HG03095 (cell line): ENCODE data around the gene LRRC14B.
"Not testable (repeated sequence)": the region's sequence is repeated elsewhere in the genome, so short reads cannot be mapped to it uniquely, and the experiment has no call there.

Experiments used
- ATAC-seq: cut with Tn5 transposase; IDR thresholded peaks from one replicate; pipeline ENCODE4 v1.9.1; 2021; ENCODE audit warnings: moderate library complexity; ENCODE audit not compliant: unreplicated experiment

LRRC14B gene

DNA sequence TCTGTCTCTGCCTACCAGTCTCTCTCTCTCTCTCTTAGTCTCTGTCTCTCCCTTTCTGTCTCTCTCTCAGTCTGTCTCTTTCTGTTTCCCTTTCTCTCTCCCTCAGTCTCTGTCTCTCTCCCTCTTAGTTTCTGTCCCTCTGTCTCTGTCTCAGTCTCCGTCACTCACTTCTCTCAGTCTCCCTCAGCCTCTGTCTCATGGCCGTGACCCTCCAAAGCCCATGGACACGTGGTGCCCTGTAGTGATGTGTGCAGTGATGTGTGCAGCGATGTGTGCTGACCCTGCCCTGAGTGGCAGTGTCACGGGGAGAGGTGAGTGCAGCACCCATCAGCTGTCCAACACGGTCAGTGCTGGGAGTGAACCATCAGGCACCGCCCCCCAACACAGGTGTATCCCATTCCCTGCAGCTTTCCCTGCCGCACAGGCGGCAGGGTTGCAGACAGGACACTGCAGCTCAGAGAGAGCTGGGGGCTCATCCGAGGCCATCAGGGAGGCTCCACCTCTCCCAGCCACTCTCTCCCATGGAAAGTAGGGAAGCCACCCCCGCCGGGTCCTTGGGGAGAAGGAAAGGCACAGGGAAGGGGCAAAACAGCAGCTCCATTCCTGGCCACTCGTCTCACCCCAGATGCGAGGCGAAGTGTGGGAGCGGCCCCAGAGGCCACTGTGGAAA lies 794 bp upstream of the LRRC14B start:
- no peak for ATAC-seq

DNA sequence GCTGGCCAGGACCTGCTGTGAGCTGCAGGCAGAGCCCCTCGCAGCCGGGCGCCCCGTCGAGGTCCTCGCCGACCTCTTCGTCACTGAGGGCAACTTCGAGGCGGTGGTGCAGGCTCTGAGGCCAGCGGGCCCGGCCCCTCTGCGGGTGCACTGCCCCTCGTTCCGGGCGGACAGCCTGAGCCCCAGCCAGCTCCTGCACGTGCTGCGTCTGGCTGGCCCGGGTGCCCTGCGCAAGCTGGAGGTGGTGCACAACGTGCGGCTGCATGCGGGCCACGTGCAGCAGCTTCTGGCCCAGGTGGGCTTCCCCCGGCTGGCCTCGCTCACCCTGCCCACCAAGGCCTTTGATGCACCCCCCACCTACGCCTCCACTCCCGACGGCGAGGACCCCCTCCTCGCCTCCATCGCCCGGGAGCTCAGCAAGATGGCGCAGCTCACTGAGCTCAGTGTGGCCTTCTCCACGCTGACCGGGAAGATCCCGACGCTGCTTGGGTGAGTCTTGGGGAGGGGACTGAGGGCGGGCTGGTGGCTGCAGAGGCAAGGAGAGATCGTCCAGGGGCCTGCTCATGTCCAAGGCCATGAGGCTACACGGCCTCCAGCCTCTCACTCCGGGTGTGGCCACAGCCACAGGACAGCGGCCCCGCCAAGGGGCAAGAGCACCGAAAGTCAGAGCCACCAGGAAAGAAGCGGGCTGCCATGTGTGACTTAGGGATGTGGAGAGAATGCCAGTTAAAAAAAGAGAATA lies 825 bp downstream of the LRRC14B start:
- no peak for ATAC-seq

DNA sequence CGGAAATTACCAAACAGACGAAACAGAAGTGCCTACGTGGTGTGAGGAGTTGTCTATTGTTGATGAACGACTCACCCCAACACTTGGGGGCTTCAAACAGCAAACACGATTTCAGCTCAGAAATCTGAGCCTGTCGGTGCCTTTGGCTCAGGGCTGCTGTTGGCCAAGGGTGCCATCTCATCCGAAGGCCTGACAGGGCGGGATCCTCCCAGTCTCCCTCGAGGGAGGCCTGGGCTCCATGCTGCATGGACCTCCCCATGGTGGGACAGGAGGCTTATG lies 1.3 kb downstream of the LRRC14B start:
- ATAC-seq, result no peak

DNA sequence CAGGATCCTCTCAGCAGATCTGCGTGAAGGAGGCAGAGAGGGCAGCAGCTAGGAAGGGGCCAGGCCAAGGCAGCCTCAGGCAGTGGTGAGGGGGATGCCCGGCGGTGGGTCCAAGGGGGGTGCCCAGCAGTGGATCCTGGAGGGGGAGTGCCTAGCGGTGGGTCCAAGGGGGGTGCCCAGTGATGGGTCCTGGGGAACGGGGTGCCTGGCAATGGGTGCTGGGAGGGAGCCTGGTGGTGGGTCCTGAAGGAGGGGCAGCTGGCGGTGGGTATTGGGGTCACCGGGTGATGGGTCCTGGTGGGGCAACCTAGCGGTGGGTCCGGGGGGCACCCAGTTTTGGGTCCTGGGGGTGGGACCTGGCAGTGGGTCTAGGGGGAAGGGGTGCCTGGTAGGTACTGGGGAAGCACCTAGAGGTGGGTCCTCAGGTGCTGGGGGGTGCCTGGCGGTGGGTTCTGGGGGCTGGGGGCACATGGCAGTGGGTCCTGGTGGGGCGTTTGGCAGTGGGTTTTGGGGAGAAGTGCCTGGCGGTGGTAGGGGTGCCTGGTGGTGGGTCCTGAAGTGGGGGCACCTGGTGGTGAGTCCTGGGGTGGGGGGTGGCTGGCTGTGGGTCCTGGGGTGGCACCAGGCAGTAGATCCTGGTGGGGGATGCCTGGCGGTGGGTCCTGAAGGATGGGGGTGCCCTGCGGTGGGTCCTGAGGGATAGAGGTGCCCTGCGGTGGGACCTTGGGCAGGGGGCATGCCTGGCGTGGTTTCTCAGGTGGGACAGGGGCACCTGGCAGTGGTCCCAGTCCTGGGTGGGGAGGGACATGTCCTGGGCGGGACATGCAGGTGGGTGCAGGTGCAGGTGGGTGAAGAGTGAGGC lies 1.9 kb downstream of the LRRC14B start:
- no peak for ATAC-seq

DNA sequence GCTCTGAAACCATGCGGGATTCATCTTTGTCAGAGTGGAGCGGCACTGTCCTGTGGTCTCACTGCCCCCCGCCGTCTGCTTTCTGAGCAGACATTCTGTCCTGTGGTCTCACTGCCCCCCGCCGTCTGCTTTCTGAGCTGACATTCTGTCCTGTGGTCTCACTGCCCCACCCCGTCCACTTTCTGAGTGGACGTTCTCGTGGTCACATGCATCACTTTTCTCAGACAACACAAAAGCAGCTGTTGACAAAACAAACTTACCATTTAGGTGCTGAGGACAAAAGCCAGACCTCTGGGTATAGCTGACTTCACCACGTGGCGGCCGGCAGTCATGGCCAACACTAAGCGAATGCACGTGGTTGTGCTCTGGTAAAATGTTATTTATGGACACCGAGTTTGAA lies 2.8 kb downstream of the LRRC14B start:
- ATAC-seq, result no peak

DNA sequence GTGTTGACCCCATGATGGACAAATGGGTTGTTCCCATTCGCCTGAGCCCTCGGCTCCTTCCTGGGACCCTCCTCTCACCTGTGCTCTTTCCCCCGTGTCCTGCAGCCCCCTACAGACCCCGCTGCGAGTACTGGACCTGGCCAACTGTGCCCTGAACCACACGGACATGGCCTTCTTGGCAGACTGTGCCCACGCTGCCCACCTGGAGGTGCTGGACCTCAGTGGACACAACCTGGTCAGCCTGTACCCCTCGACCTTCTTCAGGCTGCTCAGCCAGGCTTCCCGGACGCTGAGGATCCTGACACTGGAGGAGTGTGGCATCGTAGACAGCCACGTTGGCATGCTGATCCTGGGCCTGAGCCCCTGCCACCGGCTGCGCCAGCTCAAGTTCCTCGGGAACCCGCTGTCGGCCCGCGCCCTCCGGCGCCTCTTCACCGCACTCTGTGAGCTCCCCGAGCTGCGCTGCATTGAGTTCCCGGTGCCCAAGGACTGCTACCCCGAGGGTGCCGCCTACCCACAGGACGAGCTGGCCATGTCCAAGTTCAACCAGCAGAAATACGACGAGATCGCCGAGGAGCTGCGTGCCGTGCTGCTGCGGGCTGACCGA lies 3.4 kb downstream of the LRRC14B start:
- ATAC-seq, result no peak

DNA sequence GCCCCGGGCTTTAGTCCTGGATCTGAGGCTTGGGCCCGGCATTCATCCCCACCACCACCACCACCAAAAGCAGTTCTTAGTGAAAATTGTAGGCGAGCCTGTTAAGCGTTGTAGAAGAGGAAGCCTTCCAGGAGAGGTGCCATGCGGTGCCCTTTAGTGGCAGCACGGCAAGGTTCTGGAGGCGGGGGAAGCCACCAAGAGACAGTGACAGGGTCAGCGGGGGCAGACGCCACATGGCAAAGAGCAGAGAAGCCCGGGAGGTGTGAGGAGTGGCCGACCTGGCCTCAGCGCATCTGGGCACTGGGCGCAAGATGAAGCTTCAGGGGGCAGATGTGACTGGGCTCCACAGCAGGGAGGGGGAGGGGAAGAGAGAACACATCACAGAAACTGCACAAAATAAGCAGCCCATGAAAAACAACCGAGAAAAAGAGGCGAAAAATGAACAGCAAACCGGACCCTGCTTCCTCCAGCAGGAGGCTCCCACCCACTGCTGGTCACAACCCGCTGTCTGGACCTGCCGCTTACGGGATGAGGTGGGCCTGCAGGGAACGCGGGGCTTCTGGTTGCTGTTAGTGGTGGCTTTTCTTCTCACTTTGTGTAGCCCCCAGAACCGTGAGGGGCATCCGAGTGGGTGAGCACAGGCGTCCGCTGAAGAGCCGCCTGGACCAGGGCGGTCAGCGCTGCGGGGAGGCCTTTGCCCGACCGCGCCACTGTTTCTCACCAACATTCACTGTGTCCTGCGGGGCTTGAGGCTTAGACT lies 4.3 kb downstream of the LRRC14B start:
- no peak for ATAC-seq

DNA sequence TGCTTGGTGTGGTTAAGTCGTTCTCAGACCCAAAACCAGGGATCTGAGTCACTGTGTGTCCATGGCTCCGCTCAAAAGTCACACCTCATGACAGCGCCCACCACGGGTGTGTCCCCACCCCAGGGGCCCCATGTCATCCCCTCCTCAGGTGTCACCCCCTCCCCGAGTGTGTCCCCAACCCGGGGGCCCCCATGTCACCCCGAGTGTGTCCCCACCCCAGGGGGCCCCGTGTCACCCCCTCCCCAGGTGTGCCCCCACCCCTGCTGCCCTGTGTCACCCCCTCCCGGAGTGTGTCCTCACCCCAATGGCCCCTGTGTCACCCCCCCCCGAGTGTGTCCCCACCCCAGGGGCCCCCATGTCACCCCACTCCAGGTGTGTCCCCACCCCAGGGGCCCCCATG lies 5.1 kb downstream of the LRRC14B start:
- ATAC-seq, result no peak

DNA sequence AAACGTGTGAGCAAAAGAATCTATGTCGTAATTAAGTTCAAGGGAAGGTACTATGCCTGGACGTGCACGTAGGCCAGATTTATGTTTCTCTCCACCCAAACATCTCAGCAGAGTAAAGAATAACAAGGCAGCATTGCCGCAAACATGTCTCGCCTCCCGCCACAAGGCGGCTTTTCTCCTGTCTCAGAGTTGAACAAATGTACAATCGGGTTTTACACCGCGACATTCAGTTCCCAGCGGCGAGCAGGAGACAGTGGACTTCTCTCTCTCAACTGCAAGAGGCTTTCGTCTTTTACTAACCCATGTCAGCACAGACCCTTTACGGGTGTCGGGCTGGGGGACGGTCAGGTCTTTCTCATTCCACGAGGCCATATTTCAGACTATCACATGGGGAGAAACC lies 5.7 kb downstream of the LRRC14B start:
- ATAC-seq, result not testable (repeated sequence)

DNA sequence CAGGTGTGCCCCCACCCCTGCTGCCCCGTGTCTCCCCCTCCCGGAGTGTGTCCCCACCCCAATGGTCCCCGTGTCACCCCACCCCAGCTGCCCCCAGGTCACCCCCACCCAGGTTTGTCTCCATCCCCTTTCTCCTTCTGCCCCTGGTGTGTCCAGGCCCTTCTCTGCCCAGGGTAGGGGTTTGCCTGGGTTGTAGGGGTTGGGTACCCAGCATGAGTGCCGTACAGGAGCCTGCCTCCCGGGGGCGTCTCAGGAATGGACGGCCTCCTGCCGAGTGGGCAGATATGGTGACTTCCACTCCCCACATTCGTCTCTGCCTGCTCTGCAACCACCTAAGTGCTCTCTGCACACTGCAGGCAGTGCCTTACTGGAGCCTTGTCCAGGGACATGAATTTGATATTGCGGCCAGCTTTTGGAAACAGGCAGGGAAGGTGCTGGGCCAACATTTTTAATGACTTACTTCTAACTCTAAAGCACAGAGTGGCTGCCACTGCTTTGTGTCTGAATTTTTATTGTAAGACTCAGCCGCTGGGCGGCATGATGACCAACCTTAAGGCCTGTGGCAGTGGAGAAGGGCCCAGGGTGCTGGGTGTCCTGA lies 6.7 kb downstream of the LRRC14B start:
- no peak for ATAC-seq

DNA sequence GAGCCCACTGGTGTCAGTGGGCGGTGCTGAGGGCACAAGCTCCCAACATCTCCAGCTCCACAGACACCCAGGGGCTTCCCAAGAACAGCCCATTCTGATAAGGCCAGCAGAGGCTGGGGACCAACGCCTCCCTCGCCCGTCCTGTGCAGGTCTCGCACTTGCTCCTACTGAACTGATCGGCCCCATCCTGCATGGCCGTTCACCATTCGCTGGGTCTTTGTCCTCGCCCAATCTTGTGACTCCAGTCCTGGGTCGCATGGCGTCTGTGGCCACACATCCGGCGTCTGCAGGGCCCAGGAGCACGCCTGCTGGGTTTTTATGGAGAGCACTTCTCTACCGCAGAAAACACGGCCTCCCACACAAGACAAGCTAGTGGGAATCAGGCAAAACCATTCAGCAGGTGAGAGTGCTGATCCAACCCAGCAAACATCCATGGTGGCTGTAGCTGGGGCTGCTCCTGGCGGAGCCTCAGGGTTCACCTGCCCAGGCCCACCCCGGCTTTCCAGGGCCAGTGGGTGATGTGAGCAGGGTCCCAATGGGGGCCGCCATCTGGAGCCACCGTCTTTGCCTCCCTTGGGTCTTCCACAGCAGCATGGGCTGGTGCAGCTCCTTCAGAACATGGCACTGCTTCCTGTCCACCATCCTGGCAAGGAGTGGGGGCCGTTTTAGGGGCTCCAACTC lies 7.4 kb downstream of the LRRC14B start:
- ATAC-seq, result no peak

DNA sequence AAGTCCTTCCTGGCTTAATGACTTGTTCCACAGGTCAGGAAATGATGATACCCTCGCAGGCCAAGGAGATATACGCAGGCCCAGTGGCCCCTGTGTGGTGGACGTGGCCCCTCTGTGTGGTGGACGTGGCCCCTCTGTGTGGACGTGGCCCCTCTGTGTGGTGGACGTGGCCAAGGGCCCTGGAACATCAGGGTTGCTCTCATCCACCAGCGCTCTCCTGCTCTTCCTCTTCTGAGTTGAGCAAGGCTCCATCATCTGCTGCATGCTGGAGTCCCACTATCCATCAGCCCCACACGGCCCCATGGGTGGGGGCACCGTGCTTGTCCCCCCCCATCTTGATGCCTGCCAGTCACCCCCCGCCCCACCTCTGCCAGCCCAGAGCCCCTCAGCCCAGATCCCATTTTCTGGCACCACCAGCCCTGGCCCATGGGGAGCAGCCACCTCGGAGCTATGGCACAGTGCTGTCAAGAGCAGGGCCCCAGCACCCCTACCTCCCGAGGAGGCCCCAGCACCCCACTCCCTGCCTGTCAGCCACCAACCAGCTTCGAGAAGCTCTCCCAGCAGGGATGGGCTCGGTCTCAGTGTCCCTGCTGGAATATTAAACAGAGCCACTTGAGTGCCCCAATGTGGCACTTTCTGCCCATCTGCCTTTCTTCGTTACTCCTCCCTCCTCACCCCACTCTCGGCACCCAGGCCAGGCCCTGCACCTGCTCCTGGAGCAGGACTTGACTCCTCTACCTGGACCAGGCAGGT lies 8.1 kb downstream of the LRRC14B start:
- ATAC-seq, result no peak

DNA sequence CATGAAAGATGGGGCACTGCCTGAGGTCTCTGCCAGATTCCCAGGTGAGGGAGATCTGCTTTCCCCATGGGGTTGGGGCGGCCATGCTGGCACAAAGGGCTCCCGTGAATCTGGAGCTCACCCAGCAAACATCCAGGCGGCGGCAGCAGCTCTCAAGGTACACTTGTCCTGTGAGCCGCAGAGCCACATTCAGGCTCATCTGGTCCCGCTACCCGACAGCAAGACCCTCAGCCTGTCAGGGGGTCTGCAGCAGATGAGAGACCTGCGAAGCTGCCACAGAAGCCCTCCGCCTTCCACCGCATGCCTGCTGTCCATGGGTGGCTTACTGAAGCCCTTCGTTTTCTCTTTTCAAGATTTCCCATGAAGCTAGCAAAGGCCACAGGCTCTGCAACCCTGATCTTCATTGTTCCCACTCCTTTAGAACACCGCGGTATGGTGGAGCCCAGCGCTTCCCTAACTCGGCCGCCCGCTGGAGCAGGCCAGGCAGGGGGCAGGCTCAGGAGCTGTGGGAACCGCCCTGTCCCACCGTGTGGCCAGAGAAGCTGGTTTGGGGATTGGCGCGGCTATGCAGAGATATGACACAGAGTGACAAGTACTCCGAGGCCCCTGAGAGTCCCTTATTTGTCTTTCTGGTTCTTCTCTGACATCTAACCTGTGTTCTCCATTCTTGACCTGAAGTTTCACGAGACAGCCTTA lies 8.8 kb downstream of the LRRC14B start:
- ATAC-seq, result no peak

DNA sequence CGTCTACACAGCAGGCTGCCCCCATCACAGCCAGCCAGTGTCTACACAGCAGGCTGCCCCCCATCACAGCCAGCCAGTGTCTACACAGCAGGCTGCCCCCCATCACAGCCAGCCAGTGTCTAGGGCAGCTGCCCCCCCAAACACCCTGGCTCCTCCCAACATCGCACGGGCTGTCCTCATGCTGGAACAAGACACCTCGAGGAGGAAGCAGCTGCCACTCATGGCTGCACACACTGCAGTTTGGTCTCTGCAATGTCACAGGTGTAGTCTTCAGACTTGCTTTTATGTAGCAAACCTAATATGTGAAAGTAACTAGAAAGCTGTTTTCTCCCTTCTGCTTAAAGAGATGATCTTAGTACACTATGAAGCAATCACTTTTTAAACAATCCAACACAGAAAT lies 9.7 kb downstream of the LRRC14B start:
- ATAC-seq, result no peak

DNA sequence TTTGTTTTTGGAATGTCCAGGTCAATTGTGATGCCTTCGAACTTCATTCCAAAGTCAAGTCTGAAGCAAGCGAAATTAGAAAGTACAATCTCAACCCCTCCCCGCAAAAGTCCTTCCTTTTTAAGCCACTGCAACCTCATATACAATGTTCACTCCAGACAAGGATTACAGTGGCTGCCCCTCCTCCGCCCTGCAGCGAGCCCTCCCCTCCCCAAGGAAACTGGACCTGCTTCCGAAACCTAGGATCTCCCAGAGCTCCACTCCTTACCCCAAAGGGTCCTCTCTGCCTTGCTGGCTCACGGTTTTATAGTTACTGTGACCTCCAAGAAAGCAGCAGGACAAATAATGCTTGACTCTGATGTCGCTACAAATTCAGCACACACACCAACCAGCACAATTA lies 10.4 kb downstream of the LRRC14B start:
- ATAC-seq, result no peak

DNA sequence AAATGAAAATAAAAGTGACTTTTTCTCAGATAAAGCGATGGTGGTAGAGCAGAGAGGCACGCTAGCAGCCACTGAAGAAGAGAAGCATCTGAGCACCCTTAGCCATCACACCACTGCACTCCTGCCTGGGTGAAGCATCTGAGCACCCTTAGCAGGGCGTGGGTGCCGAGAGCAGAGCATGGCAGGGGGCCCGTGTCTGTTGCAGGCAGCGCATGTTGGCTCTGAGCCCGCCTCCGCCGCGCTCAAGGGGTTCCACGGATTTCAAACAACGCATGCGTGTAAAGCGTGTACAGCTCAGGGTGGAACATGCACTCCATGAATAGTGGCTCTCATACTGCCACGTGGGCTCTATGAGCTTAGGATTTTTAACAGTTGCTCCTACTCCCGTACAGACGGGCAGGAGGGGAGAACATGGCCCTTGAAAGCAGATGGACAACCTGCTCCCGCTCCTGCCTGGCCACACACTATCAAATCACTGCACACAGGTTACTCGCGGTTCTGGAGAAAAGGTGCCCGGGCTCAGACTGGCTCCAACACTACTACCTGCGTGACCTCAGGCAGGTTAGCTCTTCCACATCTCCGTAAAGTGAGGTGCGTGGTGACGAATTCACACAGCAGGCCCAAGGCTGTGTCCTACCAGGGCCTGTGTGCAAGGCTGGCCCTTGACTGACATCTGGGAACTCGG lies 12.1 kb downstream of the LRRC14B start:
- ATAC-seq, result no peak

DNA sequence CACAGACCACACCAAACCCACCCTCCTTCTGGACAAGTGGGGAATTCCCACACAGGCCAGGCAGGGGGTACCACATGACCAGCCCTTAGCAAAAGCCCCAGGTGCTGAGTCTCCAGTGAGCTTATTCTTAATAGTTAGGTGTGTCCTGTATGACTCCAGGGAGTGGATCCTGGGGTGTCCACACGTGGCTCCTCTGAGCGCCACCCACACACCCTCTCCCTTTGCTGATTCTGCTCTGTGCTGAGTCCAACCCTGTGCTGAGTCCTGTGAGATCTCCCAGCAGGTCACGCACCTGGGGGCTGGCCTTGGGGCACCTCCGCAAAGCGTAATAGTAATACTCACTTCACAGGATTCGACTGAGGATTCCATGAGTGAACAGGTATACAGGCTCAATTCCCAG lies 12.7 kb downstream of the LRRC14B start:
- no peak for ATAC-seq

DNA sequence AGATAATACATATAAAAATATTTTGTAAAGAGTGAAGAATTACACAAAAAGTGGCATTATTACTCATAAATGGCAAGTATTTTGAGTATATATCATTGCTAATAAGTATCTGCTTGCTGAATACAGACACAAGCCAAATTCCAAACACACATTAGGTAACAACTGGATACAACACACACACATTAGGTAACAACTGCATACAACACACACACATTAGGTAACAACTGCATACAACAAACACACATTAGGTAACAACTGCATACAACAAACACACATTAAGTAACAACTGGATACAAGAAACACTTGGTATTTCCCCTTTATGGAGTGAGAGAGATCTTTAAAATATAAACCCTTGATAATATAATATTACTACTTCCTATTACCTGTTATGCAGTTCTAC lies 13.2 kb downstream of the LRRC14B start:
- no peak for ATAC-seq
